H1 (cell line): ENCODE results near the gene CBLC. TPM values are rescaled to one million over a fixed set of nuclear protein-coding genes. Genes with fewer than 3 reads are reported as not detected.
A peak's percentile ranks its signal among the peaks of the same experiment; 100 is the strongest.

ENCODE experiments used
- CTCF ChIA-PET: fragments of 300-600 bp; sonication (Branson Sonifier 250); formaldehyde crosslinking; loops from one replicate; lab custom pipeline; 2021; ENCODE audit not compliant: partially characterized antibody; lab: Charles Lee
- POLR2A ChIA-PET: fragments of 300-600 bp; sonication (Branson Sonifier 250); formaldehyde crosslinking; loops from one replicate; lab custom pipeline; 2021; ENCODE audit warnings: inconsistent platforms; ENCODE audit not compliant: partially characterized antibody; lab: Charles Lee
- DNase-seq, 2 experiments: peaks; one replicate each; pipeline versions ENCODE4 v3.0.0 to v3.0.0-alpha.2; 2010 to 2022; ENCODE audit warnings: low spot score in 2 of 2, low read depth in 1 of 2, mixed read lengths in 1 of 2
- FAIRE-seq: peaks from 2 replicates; lab custom pipeline; 2011; peaks lifted over from hg19 to GRCh38; lab: Jason Lieb, UNC
- H2AFZ ChIP-seq: 2 replicates; pipeline ENCODE4 v1.8.1; 2012; ENCODE audit warnings: low read length, inconsistent platforms
- H2AK5ac ChIP-seq: 2 replicates; pipeline ENCODE4 v1.6.1; 2013; ENCODE audit warnings: low read depth, low read length
- H2BK120ac ChIP-seq: replicated peaks from 2 replicates; pipeline ENCODE3; 2013; ENCODE audit warnings: low read depth, low read length, inconsistent platforms
- H2BK12ac ChIP-seq: 2 replicates; pipeline ENCODE4 v1.6.1; 2013; ENCODE audit warnings: low read depth, low read length
- H2BK15ac ChIP-seq: 2 replicates; pipeline ENCODE4 v1.6.1; 2013; ENCODE audit warnings: low read length
- H2BK20ac ChIP-seq: 2 replicates; pipeline ENCODE4 v1.6.1; 2013; ENCODE audit warnings: low read length
- H2BK5ac ChIP-seq: 2 replicates; pipeline ENCODE4 v1.6.1; 2013; ENCODE audit warnings: low read depth, low read length
- H3K14ac ChIP-seq: 2 replicates; pipeline ENCODE4 v1.6.1; 2013; ENCODE audit warnings: inconsistent platforms; ENCODE audit not compliant: insufficient read length
- H3K18ac ChIP-seq: 2 replicates; pipeline ENCODE4 v1.6.1; 2013; ENCODE audit warnings: low read length; ENCODE audit errors: extremely low read depth
- H3K23ac ChIP-seq: 2 replicates; pipeline ENCODE4 v1.6.1; 2013; ENCODE audit warnings: inconsistent platforms; ENCODE audit not compliant: insufficient read length
- H3K23me2 ChIP-seq: 2 replicates; pipeline ENCODE4 v1.6.1; 2013; ENCODE audit warnings: low read depth, low read length
- H3K27ac ChIP-seq: 2 replicates; pipeline ENCODE4 v1.6.1; 2011; ENCODE audit warnings: low read depth, low read length, inconsistent platforms
- H3K27me3 ChIP-seq, 4 experiments: replicated peaks in 1 of 4; 1 replicate in 1 of 4; 2 replicates in 3 of 4; pipeline versions ENCODE4 v1.6.1 to v1.8.1; 2011 to 2013; ENCODE audit warnings: low read length in 3 of 4, mild to moderate bottlenecking in 3 of 4, inconsistent platforms in 2 of 4, mixed read lengths in 2 of 4, moderate library complexity in 1 of 4; ENCODE audit not compliant: control insufficient read depth in 3 of 4, insufficient read depth in 3 of 4; ENCODE audit errors: extremely low read depth in 1 of 4
- H3K36me3 ChIP-seq, 4 experiments: 2 replicates each; pipeline versions ENCODE4 v1.6.1 to v1.8.1; 2011 to 2013; ENCODE audit warnings: mild to moderate bottlenecking in 4 of 4, low read length in 3 of 4, moderate library complexity in 2 of 4, control low read depth in 1 of 4, inconsistent platforms in 1 of 4; ENCODE audit not compliant: insufficient read depth in 4 of 4, control insufficient read depth in 2 of 4
- H3K4ac ChIP-seq: replicated peaks from 2 replicates; pipeline ENCODE3; 2013; ENCODE audit warnings: low read length, low read depth, mixed read lengths, inconsistent platforms; ENCODE audit not compliant: insufficient read length
- H3K4me1 ChIP-seq, 4 experiments: replicated peaks in 1 of 4; 1 replicate in 1 of 4; 2 replicates in 3 of 4; pipeline versions ENCODE4 v1.6.1 to v1.8.1; 2011 to 2013; ENCODE audit warnings: low read length in 3 of 4, inconsistent platforms in 2 of 4, mixed read lengths in 1 of 4; ENCODE audit not compliant: insufficient read depth in 4 of 4, control insufficient read depth in 3 of 4
- H3K4me2 ChIP-seq, 2 experiments: 2 replicates each; pipeline versions ENCODE4 v1.6.1 to v1.8.1; 2011 to 2013; ENCODE audit warnings: low read depth in 2 of 2, low read length in 2 of 2, control low read depth in 1 of 2, inconsistent platforms in 1 of 2, mild to moderate bottlenecking in 1 of 2; ENCODE audit not compliant: insufficient read depth in 1 of 2
- H3K4me3 ChIP-seq, 4 experiments: fragments of 200-600, 300-600 bp in 1 of 4; sonication (generic), shearing (Covaris generic), sonication (Bioruptor Twin) in 1 of 4; 2 replicates each; pipeline versions ENCODE4 v1.5.1 to v1.8.1; 2011 to 2016; ENCODE audit warnings: low read length in 4 of 4, low read depth in 3 of 4, control low read depth in 2 of 4, inconsistent platforms in 2 of 4, mild to moderate bottlenecking in 2 of 4, mixed read lengths in 1 of 4, moderate library complexity in 1 of 4; ENCODE audit not compliant: insufficient read depth in 2 of 4; ENCODE audit errors: extremely low read depth in 1 of 4
- H3K56ac ChIP-seq: replicated peaks from 2 replicates; pipeline ENCODE3; 2013; ENCODE audit warnings: low read depth, mild to moderate bottlenecking, mixed read lengths, low read length, inconsistent platforms; ENCODE audit not compliant: insufficient read length
- H3K79me1 ChIP-seq: 2 replicates; pipeline ENCODE4 v1.6.1; 2013; ENCODE audit warnings: low read depth, low read length, control low read depth
- H3K79me2 ChIP-seq, 2 experiments: 2 replicates each; pipeline versions ENCODE4 v1.6.1 to v1.8.1; 2012 to 2013; ENCODE audit warnings: low read length in 2 of 2, mild to moderate bottlenecking in 2 of 2, inconsistent platforms in 1 of 2; ENCODE audit not compliant: insufficient read depth in 2 of 2, control insufficient read depth in 1 of 2
- H3K9ac ChIP-seq, 4 experiments: replicated peaks in 1 of 4; 1 replicate in 1 of 4; 2 replicates in 3 of 4; pipeline versions ENCODE4 v1.6.1 to v1.8.1; 2011 to 2013; ENCODE audit warnings: low read depth in 3 of 4, low read length in 3 of 4, control low read depth in 2 of 4, mild to moderate bottlenecking in 2 of 4, moderate library complexity in 2 of 4, inconsistent platforms in 1 of 4; ENCODE audit errors: extremely low read depth in 1 of 4
- H3K9me3 ChIP-seq, 2 experiments: 2 replicates each; pipeline versions ENCODE4 v1.6.1 to v1.8.1; 2012 to 2013; ENCODE audit warnings: mild to moderate bottlenecking in 2 of 2, moderate library complexity in 2 of 2, control low read depth in 1 of 2, inconsistent platforms in 1 of 2, low read depth in 1 of 2, low read length in 1 of 2, mixed read lengths in 1 of 2; ENCODE audit not compliant: insufficient read depth in 2 of 2
- H4K20me1 ChIP-seq, 2 experiments: replicated peaks in 1 of 2; 2 replicates each; pipeline versions ENCODE3 to v1.8.1; 2011 to 2013; ENCODE audit warnings: inconsistent platforms in 2 of 2, low read length in 2 of 2, mild to moderate bottlenecking in 1 of 2; ENCODE audit not compliant: insufficient read depth in 2 of 2, control insufficient read depth in 1 of 2
- H4K5ac ChIP-seq: 2 replicates; pipeline ENCODE4 v1.6.1; 2013; ENCODE audit warnings: low read length, low read depth, mixed read lengths, inconsistent platforms; ENCODE audit not compliant: insufficient read length
- H4K8ac ChIP-seq: 2 replicates; pipeline ENCODE4 v1.8.0; 2013; ENCODE audit warnings: mild to moderate bottlenecking, moderate library complexity, low read length, inconsistent platforms; ENCODE audit not compliant: insufficient read depth; ENCODE audit errors: extremely low read depth
- H4K91ac ChIP-seq: replicated peaks from 2 replicates; pipeline ENCODE3; 2013; ENCODE audit warnings: low read length, mixed read lengths, inconsistent platforms; ENCODE audit not compliant: insufficient read length
- SIN3A ChIP-seq, 2 experiments: IDR thresholded peaks in 1 of 2; conservative IDR thresholded peaks in 1 of 2; 2 replicates each; pipeline ENCODE4 v1.6.1; 2011 to 2012; ENCODE audit warnings: low read length in 2 of 2, improper control_type of control experiment in 1 of 2, low read depth in 1 of 2, mild to moderate bottlenecking in 1 of 2
- TBP ChIP-seq: IDR thresholded peaks from 2 replicates; pipeline ENCODE4 v1.6.1; 2011; ENCODE audit warnings: low read depth, low read length, improper control_type of control experiment
- WGBS, 2 experiments: shearing (Covaris generic) in 1 of 2; methylation state at CpG; one replicate each; pipeline versions ENCODE4 v1.1.6 to v1.1.7; 2013 to 2015; ENCODE audit warnings: low lambda C conversion rate in 2 of 2, mixed read lengths in 2 of 2, inconsistent platforms in 1 of 2, low coverage in 1 of 2, missing lambda C conversion rate in 1 of 2; ENCODE audit not compliant: insufficient replicate concordance in 2 of 2, insufficient coverage in 1 of 2, insufficient read length in 1 of 2; ENCODE audit errors: extremely low coverage in 1 of 2, missing lambda C conversion rate in 1 of 2; 5-methylcytosine and 5-hydroxymethylcytosine counted together
- polyA plus RNA-seq, 7 experiments: library from polyadenylated mRNA; depleted of rRNA in 3 of 7; stranded (reverse) in 5 of 7; unstranded in 2 of 7; fragments of >200 nt in 5 of 7; fragments of 200-250 nt in 2 of 7; gene quantifications; 1 replicate in 5 of 7; 2 replicates in 1 of 7; 4 replicates in 1 of 7; pipeline versions ENCODE4 v1.2.1 to v1.2.3, GENCODE V29; 2011 to 2013; ENCODE audit warnings: missing spikeins in 2 of 7, mixed read lengths in 2 of 7
- total RNA-seq: library from RNA; stranded (reverse); fragmentation: NEBNext Ultra II Directional; extraction: Animal tissue kit (Norgen Biotek cat#: 25700); gene quantifications from 2 replicates; pipeline ENCODE4 v1.2.1, GENCODE V29; 2021
- TF ChIP-seq, protein P1 (sequence below): IDR thresholded peaks from 2 replicates; pipeline ENCODE4 v1.6.1; 2011; ENCODE audit warnings: low read length, improper control_type of control experiment

The CBLC gene
- total and polyA plus RNA-seq, 2 of the 8 experiments (the other 6 are each of a cell fraction or from before 2014, with no cell fraction given): 17.4 to 35.7 TPM

DNA sequence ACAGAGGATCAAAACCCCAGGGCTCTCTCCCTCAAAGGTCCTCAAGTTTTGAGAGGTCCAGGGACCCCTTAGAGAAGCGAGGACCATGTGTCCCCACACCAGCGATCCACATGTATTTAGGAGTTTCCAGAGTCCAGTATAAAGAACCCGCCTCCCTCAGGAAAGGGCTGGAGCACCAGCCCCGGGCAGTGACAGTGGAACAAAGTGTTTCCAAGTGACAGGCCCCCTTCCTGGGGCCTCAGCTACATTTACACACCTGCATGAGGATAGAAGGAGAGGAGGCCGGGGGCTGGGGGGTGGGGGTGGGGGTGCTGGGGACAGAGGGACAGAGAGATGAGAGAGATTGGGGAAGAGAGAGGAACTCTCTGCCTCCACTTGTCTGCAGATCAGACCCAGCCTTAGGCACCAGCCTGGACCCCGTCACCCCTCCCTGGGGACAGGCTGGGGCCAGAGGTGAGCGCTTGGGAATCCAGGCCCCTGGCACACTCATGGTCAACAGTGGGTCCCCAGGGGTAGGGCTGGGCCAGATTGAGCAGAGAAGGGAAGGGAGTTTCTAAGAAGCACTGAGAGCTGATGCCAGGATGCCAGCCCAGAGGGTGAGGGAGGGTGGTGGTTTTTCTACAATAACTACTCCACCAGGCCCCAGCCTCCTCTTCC is 32.0 kb downstream of the CBLC start:
- ChIA-PET CTCF (interaction anchor here (1.2 to 8.5 kb wide), 6 partner anchors 12 to 78 kb away, joined by 3 to 116 read pairs (median 21); partner anchors contain the start of gene NECTIN2), POLR2A (interaction anchor here (1.0 to 6.0 kb wide), 17 partner anchors 9 to 96 kb away, joined by 3 to 37 read pairs (median 7); partner anchors contain the start of gene NECTIN2)
- Histone ChIP-seq H4K20me1 (peaks cover 8 to 14% of the 10 kb centered on the region in 2 experiments), H2BK15ac (0 out of 2 replicates have a peak overlapping the region, but pooled peaks have one; percentile 29), H3K23ac (no peak overlapping the region), H4K5ac (no peak overlapping the region), H3K4me1 (peaks cover 4 to 34% (median 21%) of the 10 kb centered on the region in 4 experiments), H3K4me2 (peak overlapping the region; percentile 72 to 99), H3K36me3 (peaks cover 6 to 24% (median 13%) of the 10 kb centered on the region in 4 experiments; a peak in 5 of 8 replicates), H4K8ac (peak overlapping the region; percentile 3), H3K9me3 (no peaks in the 10 kb centered on the region), H3K56ac (no peak overlapping the region), H2AFZ (no peak overlapping the region), H3K14ac (no peak overlapping the region), H3K18ac (peak overlapping the region; percentile 71; the same call in 1 of the 2 replicates), H2BK20ac (no peak overlapping the region), H3K79me2 (no peaks in the 10 kb centered on the region), H3K4me3 (peak overlapping the region; percentile 61 to 96 (median 65)), H2BK12ac (no peak overlapping the region), H2AK5ac (no peak overlapping the region), H2BK5ac (peak overlapping the region; percentile 52; the same call in 1 of the 2 replicates), H3K4ac (no peak overlapping the region), H3K23me2 (peaks cover 5% of the 10 kb centered on the region; the same call in 1 of the 2 replicates), H2BK120ac (peak overlapping the region; percentile 69), H4K91ac (no peak overlapping the region), H3K27ac (no peak overlapping the region), H3K27me3 (peaks cover 0 to 8% (median 4%) of the 10 kb centered on the region in 4 experiments; a peak in 5 of 7 replicates), H3K79me1 (peaks cover 2% of the 10 kb centered on the region; the same call in 1 of the 2 replicates), H3K9ac (peak overlapping the region in 1 of 4 experiments; percentile 36; a peak in 3 of 7 replicates)
- DNase-seq (no peak), FAIRE-seq (no peak)
- WGBS, 2 experiments: 59% methylated on average over 5 of the region's 7 CpGs; no CpG with 5 or more reads in 1 of the 2 experiments
- TF ChIP-seq TBP (no peak), SIN3A (conservative IDR thresholded peaks at IDR 0.05 in 1 of 2, IDR thresholded peaks at IDR 0.05 in 1 of 2; ENCODE audit: low read depth in 1 of 2, low read length in 2 of 2) (no peak)
- TF ChIP-seq, protein P1, sequence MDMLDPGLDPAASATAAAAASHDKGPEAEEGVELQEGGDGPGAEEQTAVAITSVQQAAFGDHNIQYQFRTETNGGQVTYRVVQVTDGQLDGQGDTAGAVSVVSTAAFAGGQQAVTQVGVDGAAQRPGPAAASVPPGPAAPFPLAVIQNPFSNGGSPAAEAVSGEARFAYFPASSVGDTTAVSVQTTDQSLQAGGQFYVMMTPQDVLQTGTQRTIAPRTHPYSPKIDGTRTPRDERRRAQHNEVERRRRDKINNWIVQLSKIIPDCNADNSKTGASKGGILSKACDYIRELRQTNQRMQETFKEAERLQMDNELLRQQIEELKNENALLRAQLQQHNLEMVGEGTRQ: no peak
